IMR-90 (cell line): ENCODE data around the gene HDDC2. TPM values are rescaled to one million over a fixed set of nuclear protein-coding genes. Genes with fewer than 3 reads are reported as not detected.

Experiments
- ATAC-seq: fragments of 200-7000 bp; cut with Tn5 transposase; 2 replicates; pipeline ENCODE4 v1.9.1; 2020; ENCODE audit warnings: low read depth, mild to moderate bottlenecking, moderate library complexity
- BruUV-seq: library from RNA; stranded (reverse); fragments of 400-500 nt; replicated peaks from 2 replicates; lab custom pipeline; 2021; lab: Mats Ljungman, UMichigan
- CTCF ChIA-PET: fragments of 300-600 bp; formaldehyde crosslinking; extraction: SDS; loops from one replicate; lab custom pipeline; 2021; ENCODE audit warnings: antibody characterized with exemption; lab: Yijun Ruan, JAX
- POLR2A ChIA-PET: fragments of 300-600 bp; sonication (Branson Sonifier 250); formaldehyde crosslinking; loops from one replicate; lab custom pipeline; 2022; ENCODE audit warnings: antibody characterized with exemption; ENCODE audit not compliant: unreplicated experiment; lab: Charles Lee
- DNase-seq: peaks from one replicate; pipeline ENCODE4 v3.0.0; 2013
- H2AFZ ChIP-seq: replicated peaks from 2 replicates; pipeline ENCODE3; 2013; ENCODE audit warnings: low read length, mild to moderate bottlenecking; ENCODE audit not compliant: poor library complexity
- H2AK5ac ChIP-seq: 2 replicates; pipeline ENCODE4 v1.6.1; 2013; ENCODE audit warnings: low read depth, low read length, inconsistent platforms
- H2AK9ac ChIP-seq: replicated peaks from 2 replicates; pipeline ENCODE3; 2013; ENCODE audit warnings: mild to moderate bottlenecking, low read depth, low read length, moderate library complexity; ENCODE audit not compliant: poor library complexity
- H2BK120ac ChIP-seq: 2 replicates; pipeline ENCODE4 v1.6.1; 2013; ENCODE audit warnings: low read depth, low read length, inconsistent platforms
- H2BK15ac ChIP-seq: 3 replicates; pipeline ENCODE4 v1.6.1; 2013; ENCODE audit warnings: low read depth, low read length, inconsistent platforms
- H2BK20ac ChIP-seq: 2 replicates; pipeline ENCODE4 v1.6.1; 2013; ENCODE audit warnings: low read depth, mild to moderate bottlenecking, inconsistent platforms, low read length, moderate library complexity
- H2BK5ac ChIP-seq: 2 replicates; pipeline ENCODE4 v1.6.1; 2013; ENCODE audit warnings: mild to moderate bottlenecking, low read depth, low read length, inconsistent platforms; ENCODE audit not compliant: poor library complexity, severe bottlenecking
- H3K14ac ChIP-seq: replicated peaks from 2 replicates; pipeline ENCODE4 v1.6.1; 2013; ENCODE audit warnings: low read depth, low read length, inconsistent platforms
- H3K18ac ChIP-seq: 2 replicates; pipeline ENCODE4 v1.6.1; 2013; ENCODE audit warnings: low read depth, low read length, control low read depth
- H3K23ac ChIP-seq: 2 replicates; pipeline ENCODE4 v1.6.1; 2013; ENCODE audit warnings: low read depth, low read length, inconsistent platforms
- H3K27ac ChIP-seq: 2 replicates; pipeline ENCODE4 v1.5.1; 2013; ENCODE audit warnings: mild to moderate bottlenecking, control low read depth, low read length; ENCODE audit not compliant: insufficient read depth
- H3K27me3 ChIP-seq: 2 replicates; pipeline ENCODE4 v1.6.1; 2013; ENCODE audit warnings: low read length; ENCODE audit not compliant: control insufficient read depth, insufficient read depth
- H3K36me3 ChIP-seq: 2 replicates; pipeline ENCODE4 v1.6.1; 2013; ENCODE audit warnings: low read length, mixed read lengths; ENCODE audit not compliant: control insufficient read depth, insufficient read depth
- H3K4ac ChIP-seq: 2 replicates; pipeline ENCODE4 v1.6.1; 2013; ENCODE audit warnings: low read depth, low read length, inconsistent platforms
- H3K4me1 ChIP-seq: 2 replicates; pipeline ENCODE4 v1.6.1; 2013; ENCODE audit warnings: low read length, mixed read lengths; ENCODE audit not compliant: control insufficient read depth, insufficient read depth
- H3K4me2 ChIP-seq: 2 replicates; pipeline ENCODE4 v1.6.1; 2013; ENCODE audit warnings: low read depth, mild to moderate bottlenecking, control low read depth, low read length, moderate library complexity
- H3K4me3 ChIP-seq: 2 replicates; pipeline ENCODE4 v1.5.1; 2013; ENCODE audit warnings: low read depth, mild to moderate bottlenecking, control low read depth, low read length, moderate library complexity; ENCODE audit not compliant: insufficient read depth
- H3K56ac ChIP-seq: 2 replicates; pipeline ENCODE4 v1.6.1; 2013; ENCODE audit warnings: low read length, inconsistent platforms; ENCODE audit not compliant: insufficient read depth; ENCODE audit errors: extremely low read depth
- H3K79me1 ChIP-seq, 2 experiments: 2 replicates each; pipeline ENCODE4 v1.6.1; 2013; ENCODE audit warnings: low read length in 2 of 2, inconsistent platforms in 1 of 2, low read depth in 1 of 2
- H3K9ac ChIP-seq: 2 replicates; pipeline ENCODE4 v1.6.1; 2013; ENCODE audit warnings: low read depth, low read length, control low read depth
- H3K9me1 ChIP-seq: 2 replicates; pipeline ENCODE4 v1.6.1; 2013; ENCODE audit warnings: low read length, inconsistent platforms; ENCODE audit not compliant: insufficient read depth
- H3K9me3 ChIP-seq: 2 replicates; pipeline ENCODE4 v1.6.1; 2013; ENCODE audit warnings: low read length; ENCODE audit not compliant: control insufficient read depth, insufficient read depth
- H4K20me1 ChIP-seq: 2 replicates; pipeline ENCODE4 v1.6.1; 2013; ENCODE audit warnings: low read length, inconsistent platforms; ENCODE audit not compliant: insufficient read depth
- H4K5ac ChIP-seq: 2 replicates; pipeline ENCODE4 v1.6.1; 2013; ENCODE audit warnings: mild to moderate bottlenecking, low read depth, low read length, control low read depth
- H4K8ac ChIP-seq, 2 experiments: 2 replicates each; pipeline ENCODE4 v1.6.1; 2013; ENCODE audit warnings: low read depth in 2 of 2, low read length in 2 of 2, control low read depth in 1 of 2, inconsistent platforms in 1 of 2
- H4K91ac ChIP-seq: 2 replicates; pipeline ENCODE4 v1.6.1; 2013; ENCODE audit warnings: low read depth, low read length, inconsistent platforms; ENCODE audit not compliant: insufficient read depth
- BHLHE40 ChIP-seq: fragments of 150-350 bp; IDR thresholded peaks from 2 replicates; pipeline ENCODE4 v1.6.1; 2016; ENCODE audit warnings: mild to moderate bottlenecking, low read depth, low read length
- CEBPB ChIP-seq: IDR thresholded peaks from 2 replicates; pipeline ENCODE4 v1.6.1; 2012; ENCODE audit warnings: low read depth, low read length, improper control_type of control experiment
- CHD1 ChIP-seq: IDR thresholded peaks from 2 replicates; pipeline ENCODE4 v1.6.1; 2012; ENCODE audit warnings: low read depth, low read length, improper control_type of control experiment
- FOS ChIP-seq: fragments of 150-350 bp; IDR thresholded peaks from 2 replicates; pipeline ENCODE4 v1.6.1; 2016; ENCODE audit warnings: low read depth, low read length
- MAFK ChIP-seq: IDR thresholded peaks from 2 replicates; pipeline ENCODE4 v1.6.1; 2012; ENCODE audit warnings: low read depth, low read length, improper control_type of control experiment
- MAZ ChIP-seq: IDR thresholded peaks from 2 replicates; pipeline ENCODE4 v1.6.1; 2012; ENCODE audit warnings: low read depth, mild to moderate bottlenecking, low read length, improper control_type of control experiment, moderate library complexity, borderline replicate concordance
- MXI1 ChIP-seq: IDR thresholded peaks from 2 replicates; pipeline ENCODE4 v1.6.1; 2012; ENCODE audit warnings: low read depth, mild to moderate bottlenecking, low read length, moderate library complexity, borderline replicate concordance
- NFE2L2 ChIP-seq: fragments of 150-350 bp; IDR thresholded peaks from 2 replicates; pipeline ENCODE4 v1.6.1; 2016; ENCODE audit warnings: low read depth, mild to moderate bottlenecking, low read length
- POLR2A ChIP-seq: IDR thresholded peaks from 2 replicates; pipeline ENCODE4 v1.6.1; 2012; ENCODE audit warnings: mild to moderate bottlenecking, low read depth, low read length
- RAD21 ChIP-seq: IDR thresholded peaks from 2 replicates; pipeline ENCODE4 v1.6.1; 2012; ENCODE audit warnings: low read length, improper control_type of control experiment
- RCOR1 ChIP-seq: IDR thresholded peaks from 2 replicates; pipeline ENCODE4 v1.6.1; 2012; ENCODE audit warnings: mild to moderate bottlenecking, low read length, improper control_type of control experiment; ENCODE audit not compliant: insufficient replicate concordance
- RFX5 ChIP-seq: IDR thresholded peaks from 2 replicates; pipeline ENCODE4 v1.8.0; 2012; ENCODE audit warnings: low read depth, mild to moderate bottlenecking, low read length, moderate library complexity
- SMC3 ChIP-seq: fragments of 150-350 bp; IDR thresholded peaks from 2 replicates; pipeline ENCODE4 v1.6.1; 2016; ENCODE audit warnings: low read depth, mild to moderate bottlenecking, antibody characterized with exemption, low read length, moderate library complexity
- WGBS, 2 experiments: methylation state at CpG; one replicate each; pipeline versions ENCODE4 v1.1.5 to v1.1.7; 2013; ENCODE audit warnings: missing lambda C conversion rate in 2 of 2; ENCODE audit not compliant: insufficient read length in 1 of 2; ENCODE audit errors: extremely low coverage in 2 of 2; 5-methylcytosine and 5-hydroxymethylcytosine counted together
- dilution Hi-C: fragments of 300-500 bp; cut with HindIII; formaldehyde crosslinking; loops from one replicate; pipeline ENCODE4 v1.14.3; 2018; ENCODE audit warnings: low sequenced_read_pairs; ENCODE audit not compliant: unreplicated experiment
- in situ Hi-C: fragments of 300-500 bp; cut with MboI; formaldehyde crosslinking; loops from 3 replicates; pipeline ENCODE4 v1.14.3; 2019; ENCODE audit warnings: low sequenced_read_pairs, inconsistent platforms, mixed read lengths
- intact Hi-C: fragments of 100-400 bp; cut with micrococcal nuclease; formaldehyde crosslinking; loops from 2 replicates; pipeline ENCODE4 v1.10.0; 2022
- polyA plus RNA-seq, 3 experiments: library from polyadenylated mRNA; depleted of rRNA; stranded (reverse); fragments of >200 nt; gene quantifications; 2 replicates each; pipeline ENCODE4 v1.2.3, GENCODE V29; 2012; ENCODE audit warnings: low replicate concordance in 1 of 3
- total RNA-seq: library from RNA; depleted of rRNA; stranded (reverse); fragments of >200 nt; gene quantifications from 2 replicates; pipeline ENCODE4 v1.2.3, GENCODE V29; 2012
- TF ChIP-seq, protein P1 (sequence below): fragments of 150-350 bp; IDR thresholded peaks from 2 replicates; pipeline ENCODE4 v1.6.1; 2017; ENCODE audit warnings: mild to moderate bottlenecking, antibody characterized with exemption, low read length, low read depth
- TF ChIP-seq, protein P2 (sequence below): fragments of 150-350 bp; IDR thresholded peaks from 2 replicates; pipeline ENCODE4 v1.6.1; 2016; ENCODE audit warnings: low read depth, mild to moderate bottlenecking, low read length, moderate library complexity, borderline replicate concordance
- TF ChIP-seq, protein P3 (sequence below): conservative IDR thresholded peaks from 2 replicates; pipeline ENCODE4 v1.5.1; 2012; ENCODE audit warnings: mild to moderate bottlenecking, low read depth, low read length, improper control_type of control experiment

The HDDC2 gene
- total and polyA plus RNA-seq, 2 of the 4 experiments (the other 2 are of a cell fraction), result 40.9 to 68.6 TPM

DNA sequence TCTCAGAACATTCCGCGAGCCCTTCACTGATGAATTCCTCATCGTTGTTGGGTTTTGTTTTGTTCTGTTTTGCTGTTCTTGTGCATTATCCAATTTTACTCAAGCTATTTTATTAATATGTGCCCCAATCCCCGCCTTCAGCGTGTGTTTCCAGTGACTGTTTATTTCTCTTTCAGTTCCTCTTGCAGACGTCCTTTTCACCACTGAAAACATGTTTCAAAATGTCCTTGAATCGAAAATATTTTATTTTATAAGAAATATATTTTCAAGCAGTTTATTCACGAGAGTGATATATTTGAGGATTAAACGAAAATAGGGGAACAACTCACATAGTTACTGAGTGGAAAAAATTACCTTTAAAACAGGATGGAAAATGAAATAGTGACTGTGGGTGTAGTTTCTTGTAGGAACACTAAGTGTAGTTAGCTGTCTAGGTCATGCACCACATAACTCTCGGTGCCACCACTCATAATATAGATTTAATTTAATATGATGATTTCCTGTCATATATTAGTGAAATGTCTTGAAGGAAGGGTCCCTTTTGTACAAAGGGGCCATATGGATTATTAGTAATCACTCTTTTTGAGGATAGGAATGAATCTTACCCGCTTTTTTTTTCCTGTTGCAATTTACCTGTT, 45.3 kb upstream of the HDDC2 start:
- H3K9me3 ChIP-seq, result no peaks in the 10 kb centered on the region
- peaks cover 15% of the 10 kb centered on the region for H3K27me3 ChIP-seq
- no peak overlapping the region for H4K8ac ChIP-seq
- POLR2A ChIA-PET, result no interaction called here
- no peak overlapping the region for H3K56ac ChIP-seq
- no peak overlapping the region for H4K91ac ChIP-seq
- H3K9me1 ChIP-seq, result no peaks in the 10 kb centered on the region
- H4K5ac ChIP-seq, result no peak overlapping the region
- TF ChIP-seq MXI1 (no peak), RAD21 (no peak), RFX5 (no peak), CHD1 (no peak), CEBPB (no peak), RCOR1 (no peak), MAZ (no peak), BHLHE40 (no peak), NFE2L2 (no peak), SMC3 (no peak), FOS (no peak), MAFK (no peak), POLR2A (no peak)
- TF ChIP-seq, protein P1, sequence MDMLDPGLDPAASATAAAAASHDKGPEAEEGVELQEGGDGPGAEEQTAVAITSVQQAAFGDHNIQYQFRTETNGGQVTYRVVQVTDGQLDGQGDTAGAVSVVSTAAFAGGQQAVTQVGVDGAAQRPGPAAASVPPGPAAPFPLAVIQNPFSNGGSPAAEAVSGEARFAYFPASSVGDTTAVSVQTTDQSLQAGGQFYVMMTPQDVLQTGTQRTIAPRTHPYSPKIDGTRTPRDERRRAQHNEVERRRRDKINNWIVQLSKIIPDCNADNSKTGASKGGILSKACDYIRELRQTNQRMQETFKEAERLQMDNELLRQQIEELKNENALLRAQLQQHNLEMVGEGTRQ, result no peak
- TF ChIP-seq, protein P2, sequence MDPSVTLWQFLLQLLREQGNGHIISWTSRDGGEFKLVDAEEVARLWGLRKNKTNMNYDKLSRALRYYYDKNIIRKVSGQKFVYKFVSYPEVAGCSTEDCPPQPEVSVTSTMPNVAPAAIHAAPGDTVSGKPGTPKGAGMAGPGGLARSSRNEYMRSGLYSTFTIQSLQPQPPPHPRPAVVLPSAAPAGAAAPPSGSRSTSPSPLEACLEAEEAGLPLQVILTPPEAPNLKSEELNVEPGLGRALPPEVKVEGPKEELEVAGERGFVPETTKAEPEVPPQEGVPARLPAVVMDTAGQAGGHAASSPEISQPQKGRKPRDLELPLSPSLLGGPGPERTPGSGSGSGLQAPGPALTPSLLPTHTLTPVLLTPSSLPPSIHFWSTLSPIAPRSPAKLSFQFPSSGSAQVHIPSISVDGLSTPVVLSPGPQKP, result no peak
- TF ChIP-seq, protein P3, sequence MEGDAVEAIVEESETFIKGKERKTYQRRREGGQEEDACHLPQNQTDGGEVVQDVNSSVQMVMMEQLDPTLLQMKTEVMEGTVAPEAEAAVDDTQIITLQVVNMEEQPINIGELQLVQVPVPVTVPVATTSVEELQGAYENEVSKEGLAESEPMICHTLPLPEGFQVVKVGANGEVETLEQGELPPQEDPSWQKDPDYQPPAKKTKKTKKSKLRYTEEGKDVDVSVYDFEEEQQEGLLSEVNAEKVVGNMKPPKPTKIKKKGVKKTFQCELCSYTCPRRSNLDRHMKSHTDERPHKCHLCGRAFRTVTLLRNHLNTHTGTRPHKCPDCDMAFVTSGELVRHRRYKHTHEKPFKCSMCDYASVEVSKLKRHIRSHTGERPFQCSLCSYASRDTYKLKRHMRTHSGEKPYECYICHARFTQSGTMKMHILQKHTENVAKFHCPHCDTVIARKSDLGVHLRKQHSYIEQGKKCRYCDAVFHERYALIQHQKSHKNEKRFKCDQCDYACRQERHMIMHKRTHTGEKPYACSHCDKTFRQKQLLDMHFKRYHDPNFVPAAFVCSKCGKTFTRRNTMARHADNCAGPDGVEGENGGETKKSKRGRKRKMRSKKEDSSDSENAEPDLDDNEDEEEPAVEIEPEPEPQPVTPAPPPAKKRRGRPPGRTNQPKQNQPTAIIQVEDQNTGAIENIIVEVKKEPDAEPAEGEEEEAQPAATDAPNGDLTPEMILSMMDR, result no peak
- H3K36me3 ChIP-seq, result no peaks in the 10 kb centered on the region
- no TSS peak for BruUV-seq
- no peak overlapping the region for H2AK9ac ChIP-seq
- no peak overlapping the region for H3K18ac ChIP-seq
- no peak overlapping the region for H2AK5ac ChIP-seq
- no peak overlapping the region for H3K27ac ChIP-seq
- H3K4me3 ChIP-seq, result no peak overlapping the region
- no peak overlapping the region for H3K23ac ChIP-seq
- H2BK120ac ChIP-seq, result no peak overlapping the region
- no peak overlapping the region for H3K9ac ChIP-seq
- H4K20me1 ChIP-seq, result no peaks in the 10 kb centered on the region
- no peak overlapping the region for H2BK20ac ChIP-seq
- dilution Hi-C loops (no loop called here), in situ Hi-C loops (no loop called here), intact Hi-C loops (no loop called here)
- H2BK15ac ChIP-seq, result no peak overlapping the region
- no peak overlapping the region for H3K14ac ChIP-seq
- no peaks in the 10 kb centered on the region for H3K4me1 ChIP-seq
- CTCF ChIA-PET, result no interaction called here
- H3K79me1 ChIP-seq, result no peaks in the 10 kb centered on the region
- H3K4ac ChIP-seq, result no peak overlapping the region
- ATAC-seq (no peak), DNase-seq (no peak)
- H3K4me2 ChIP-seq, result no peak overlapping the region
- H2AFZ ChIP-seq, result no peak overlapping the region
- no CpG with 5 or more reads among the region's 11 CpGs for WGBS, 2 experiments
- H2BK5ac ChIP-seq, result no peak overlapping the region
